Kidney (tissue), 14 donors: ENCODE data around the gene VEZT. TPM values are rescaled to one million over a fixed set of nuclear protein-coding genes. Genes with fewer than 3 reads are reported as not detected.

ENCODE experiments used
- DNase-seq, 5 donors: peaks; one replicate each; pipeline ENCODE4 v3.0.0-alpha.2; 2013 to 2020
- FAIRE-seq: peaks from 2 replicates; lab custom pipeline; 2012; peaks lifted over from hg19 to GRCh38; lab: Jason Lieb, UNC
- H3K27ac ChIP-seq, 2 donors: one replicate each; pipeline ENCODE4 v1.7.0; 2013; ENCODE audit warnings: low read depth in 2 of 2, low read length in 2 of 2, inconsistent platforms in 1 of 2
- H3K27me3 ChIP-seq: one replicate; pipeline ENCODE4 v1.7.1; 2013; ENCODE audit warnings: low read length, inconsistent platforms; ENCODE audit not compliant: control insufficient read depth, insufficient read depth
- H3K36me3 ChIP-seq, 3 donors: one replicate each; pipeline versions ENCODE4 v1.7.0 to v1.7.1; 2013; ENCODE audit warnings: low read length in 3 of 3, control low read depth in 1 of 3, inconsistent platforms in 1 of 3; ENCODE audit not compliant: insufficient read depth in 3 of 3, control insufficient read depth in 2 of 3
- H3K4me1 ChIP-seq, 3 donors: one replicate each; pipeline versions ENCODE4 v1.7.0 to v1.7.1; 2013; ENCODE audit warnings: low read length in 3 of 3, inconsistent platforms in 1 of 3, low read depth in 1 of 3; ENCODE audit not compliant: control insufficient read depth in 2 of 3, insufficient read depth in 2 of 3
- H3K4me3 ChIP-seq, 3 donors: one replicate each; pipeline versions ENCODE4 v1.7.0 to v1.8.1; 2013; ENCODE audit warnings: low read length in 3 of 3, control low read depth in 1 of 3, inconsistent platforms in 1 of 3
- H3K9ac ChIP-seq, 3 donors: one replicate each; pipeline versions ENCODE4 v1.7.0 to v1.7.1; 2013; ENCODE audit warnings: low read length in 3 of 3, control low read depth in 1 of 3, inconsistent platforms in 1 of 3
- H3K9me3 ChIP-seq, 3 donors: one replicate each; pipeline versions ENCODE4 v1.7.0 to v1.7.1; 2013; ENCODE audit warnings: low read length in 3 of 3, control low read depth in 1 of 3, inconsistent platforms in 1 of 3; ENCODE audit not compliant: control insufficient read depth in 2 of 3, insufficient read depth in 1 of 3
- intact Hi-C: fragments of 100-400 bp; cut with DNase I; formaldehyde crosslinking; loops from one replicate; pipeline ENCODE4 v1.11.1; 2022
- polyA plus RNA-seq: library from polyadenylated mRNA; stranded (reverse); fragments of 350-450 nt; fragmentation: Illumina TruSeq; extraction: RNeasy Lipid Tissue Mini Kit (QIAGEN cat#74804); gene quantifications from one replicate; pipeline ENCODE4 v1.2.3, GENCODE V29; 2014; ENCODE audit warnings: low read depth, low replicate concordance; ENCODE audit not compliant: insufficient read depth
- total RNA-seq: library from RNA; stranded (reverse); fragmentation: NEBNext Ultra II Directional; extraction: Animal tissue kit (Norgen Biotek cat#: 25700); gene quantifications from one replicate; pipeline ENCODE4 v1.2.1, GENCODE V29; 2021
- TF ChIP-seq, protein P1 (sequence below): IDR thresholded peaks from 3 replicates; pipeline ENCODE4 v1.5.1; 2012; ENCODE audit warnings: mild to moderate bottlenecking, moderate library complexity, borderline replicate concordance; ENCODE audit not compliant: insufficient read depth; ENCODE audit errors: extremely low read depth
- donor health status: control.
- donor health status: control.
- donor health status: control.
- donor health status: control.
- donor health status: control.
- donor health status: DM: yes; HTN: yes; CAD: no.
- donor health status: Normal renal cell carcinoma (clear cell type).

The VEZT gene
- total and polyA plus RNA-seq, 2 donors from 2014 or later = 24.8 to 69.0 TPM

GRCh38 chr12:95206916-95207315, 10.7 kb upstream of the VEZT start:
- DNase-seq = no peak
- no peak overlapping the region for H3K9ac ChIP-seq
- TF ChIP-seq, protein P1, sequence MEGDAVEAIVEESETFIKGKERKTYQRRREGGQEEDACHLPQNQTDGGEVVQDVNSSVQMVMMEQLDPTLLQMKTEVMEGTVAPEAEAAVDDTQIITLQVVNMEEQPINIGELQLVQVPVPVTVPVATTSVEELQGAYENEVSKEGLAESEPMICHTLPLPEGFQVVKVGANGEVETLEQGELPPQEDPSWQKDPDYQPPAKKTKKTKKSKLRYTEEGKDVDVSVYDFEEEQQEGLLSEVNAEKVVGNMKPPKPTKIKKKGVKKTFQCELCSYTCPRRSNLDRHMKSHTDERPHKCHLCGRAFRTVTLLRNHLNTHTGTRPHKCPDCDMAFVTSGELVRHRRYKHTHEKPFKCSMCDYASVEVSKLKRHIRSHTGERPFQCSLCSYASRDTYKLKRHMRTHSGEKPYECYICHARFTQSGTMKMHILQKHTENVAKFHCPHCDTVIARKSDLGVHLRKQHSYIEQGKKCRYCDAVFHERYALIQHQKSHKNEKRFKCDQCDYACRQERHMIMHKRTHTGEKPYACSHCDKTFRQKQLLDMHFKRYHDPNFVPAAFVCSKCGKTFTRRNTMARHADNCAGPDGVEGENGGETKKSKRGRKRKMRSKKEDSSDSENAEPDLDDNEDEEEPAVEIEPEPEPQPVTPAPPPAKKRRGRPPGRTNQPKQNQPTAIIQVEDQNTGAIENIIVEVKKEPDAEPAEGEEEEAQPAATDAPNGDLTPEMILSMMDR = no peak
- intact Hi-C loops = no loop called here
- no peaks in the 10 kb centered on the region for H3K27me3 ChIP-seq
- no peaks in the 10 kb centered on the region for H3K36me3 ChIP-seq
- H3K4me3 ChIP-seq = no peak overlapping the region
- H3K4me1 ChIP-seq = peaks cover 0 to 13% (median 12%) of the 10 kb centered on the region in 3 donors
- H3K27ac ChIP-seq = no peak overlapping the region
- no peak for FAIRE-seq
- no peaks in the 10 kb centered on the region for H3K9me3 ChIP-seq

DNA sequence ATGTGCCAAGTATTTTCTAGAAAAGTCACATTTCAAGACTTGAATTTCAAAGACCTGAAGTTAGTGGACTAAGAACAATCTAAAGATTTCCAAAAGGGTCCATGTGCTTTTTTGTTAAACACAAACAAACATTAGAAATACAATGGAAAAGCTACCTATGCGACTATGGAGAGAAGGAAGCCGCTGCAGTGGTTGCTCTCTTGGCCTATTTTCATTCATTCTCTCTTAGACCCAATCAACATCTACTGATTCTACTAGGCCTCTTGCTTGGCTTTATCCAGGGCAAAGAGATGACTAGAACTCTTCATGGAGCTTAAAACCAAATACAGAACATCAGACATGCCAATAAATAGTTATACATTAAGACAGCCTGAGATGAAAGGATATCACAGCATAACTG, 10.2 kb upstream of the VEZT start:
- intact Hi-C loops = no loop called here
- H3K36me3 ChIP-seq = no peaks in the 10 kb centered on the region
- H3K4me1 ChIP-seq = peaks cover 0 to 13% (median 12%) of the 10 kb centered on the region in 3 donors
- no peaks in the 10 kb centered on the region for H3K27me3 ChIP-seq
- no peak overlapping the region for H3K9ac ChIP-seq
- no peaks in the 10 kb centered on the region for H3K9me3 ChIP-seq
- no peak overlapping the region for H3K4me3 ChIP-seq
- no peak overlapping the region for H3K27ac ChIP-seq
- FAIRE-seq (no peak), DNase-seq (no peak)
- TF ChIP-seq, protein P1 = no peak

- Histone ChIP-seq H3K4me1 (peaks cover 0 to 12% (median 11%) of the 10 kb centered on the region in 3 donors), H3K9ac (no peak overlapping the region), H3K4me3 (no peak overlapping the region), H3K27ac (no peak overlapping the region), H3K27me3 (no peaks in the 10 kb centered on the region), H3K9me3 (no peaks in the 10 kb centered on the region), H3K36me3 (no peaks in the 10 kb centered on the region)
- FAIRE-seq (no peak), DNase-seq (no peak)
- TF ChIP-seq, protein P1 = no peak
- intact Hi-C loops = no loop called here
These were observed 8.9 kb upstream of the VEZT start for GRCh38 chr12:95208678-95209077.

- H3K9ac ChIP-seq = no peak overlapping the region
- H3K9me3 ChIP-seq = no peaks in the 10 kb centered on the region
- no peak overlapping the region for H3K27ac ChIP-seq
- intact Hi-C loops = no loop called here
- no peak overlapping the region for H3K4me3 ChIP-seq
- TF ChIP-seq, protein P1 = no peak
- FAIRE-seq (no peak), DNase-seq (no peak)
- H3K27me3 ChIP-seq = no peaks in the 10 kb centered on the region
- H3K4me1 ChIP-seq = peaks cover 0 to 9% (median 6%) of the 10 kb centered on the region in 3 donors
- H3K36me3 ChIP-seq = no peaks in the 10 kb centered on the region
These were observed 5.0 kb upstream of the VEZT start for GRCh38 chr12:95212586-95212985.
